ENCODE measurements around the gene IER3.
"Not testable (repeated sequence)": the region's sequence is repeated elsewhere in the genome, so short reads cannot be mapped to it uniquely, and the experiment has no call there.

IER3 gene

GRCh38 chr6:30759575-30760239 lies 15.4 kb upstream of the IER3 start:
- Histone ChIP-seq H3K27me3 (no peaks in the 10 kb centered on the region), H3K9me3 (replicated peaks in 1 of 11) (peaks cover 3 to 15% (median 10%) of the 10 kb centered on the region in 11 experiments; a peak in 16 of 22 replicates), H3K9ac (peak overlapping the region in 2 of 11 experiments; percentile 45 to 53; a peak in 4 of 22 replicates), H3K36me3 (no peaks in the 10 kb centered on the region), H3K4me3 (peak overlapping the region in 1 of 10 experiments; percentile 12; a peak in 1 of 20 replicates), H4K20me1 (no peaks in the 10 kb centered on the region), H3K4me2 (peak overlapping the region in 10 of 11 experiments; percentile 17 to 80 (median 70); a peak in 21 of 22 replicates), H3K4me1 (peaks cover 24 to 93% (median 50%) of the 10 kb centered on the region in 10 experiments), H3K27ac (peak overlapping the region; percentile 41 to 78 (median 67); a peak in 21 of 22 replicates)
- TF ChIP-seq Cebpa-rat (IDR thresholded peaks at IDR 0.05), result peak in 1 of 11 experiments; percentile 34; a peak in 1 of 22 replicates

DNA sequence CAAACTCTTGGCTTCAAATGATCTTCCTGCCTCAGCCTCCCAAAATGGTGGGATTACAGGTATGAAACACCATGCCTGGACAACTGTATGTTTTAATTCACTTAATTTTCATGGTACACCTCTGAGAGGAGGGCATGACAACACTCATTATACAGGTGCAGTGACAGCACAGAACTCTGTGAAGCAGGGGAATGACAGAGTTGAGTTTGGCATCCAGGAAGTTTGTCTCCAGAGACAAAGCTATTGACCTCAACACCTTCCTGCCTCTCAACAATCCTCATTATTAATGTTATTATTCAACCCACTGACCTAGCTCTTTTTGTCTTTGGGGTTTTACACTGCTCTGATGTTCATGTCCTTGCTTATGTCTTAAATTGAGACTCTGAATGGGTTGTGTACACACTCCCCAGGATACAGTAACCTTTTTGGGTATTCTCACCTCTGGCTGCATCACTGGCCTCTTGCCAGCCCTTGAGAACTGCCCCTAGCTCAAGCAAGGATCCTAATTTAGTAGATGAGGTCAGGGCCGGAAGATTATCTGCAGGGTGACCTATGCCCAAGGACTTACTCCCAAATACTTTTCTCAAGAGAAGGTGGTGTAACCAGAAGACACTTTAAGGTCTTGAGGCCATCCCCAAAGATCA lies 13.0 kb upstream of the IER3 start:
- peak overlapping the region in 2 of 11 experiments; percentile 74 to 78; a peak in 4 of 22 replicates for H3K27ac ChIP-seq
- H3K4me2 ChIP-seq, result peak overlapping the region in 8 of 11 experiments; percentile 1 to 76 (median 12); a peak in 9 of 22 replicates
- H3K4me1 ChIP-seq, result peaks cover 27 to 96% (median 48%) of the 10 kb centered on the region in 10 experiments

DNA sequence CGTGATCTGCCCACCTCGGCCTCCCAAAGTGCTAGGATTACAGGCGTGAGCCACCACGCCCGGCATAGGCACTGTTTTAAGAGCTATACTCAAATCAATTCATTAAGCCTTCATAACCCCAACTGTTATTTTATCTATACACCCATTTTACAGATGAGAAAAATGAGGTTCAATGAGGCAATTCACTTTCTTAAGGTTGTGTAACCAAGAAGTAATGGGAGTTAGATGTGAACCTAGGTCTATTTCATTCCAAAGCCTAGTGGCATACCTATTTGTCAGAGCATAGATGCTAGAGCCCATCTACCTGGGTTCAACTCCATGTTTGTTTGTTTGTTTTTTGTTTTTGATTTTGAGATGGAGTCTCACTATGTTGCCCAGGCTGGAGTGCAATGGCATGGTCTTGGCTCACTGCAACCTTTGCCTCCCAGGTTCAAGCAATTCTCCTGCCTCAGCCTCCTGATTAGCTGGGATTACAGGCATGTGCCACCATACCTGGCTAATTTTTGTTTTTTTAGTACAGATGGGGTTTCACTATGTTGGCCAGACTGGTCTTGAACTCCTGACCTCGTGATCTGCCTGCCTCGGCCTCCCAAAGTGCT lies 12.2 kb upstream of the IER3 start:
- H3K27me3 ChIP-seq, H3K4me3 ChIP-seq, H4K20me1 ChIP-seq, H3K9ac ChIP-seq, H3K27ac ChIP-seq, H3K36me3 ChIP-seq: not testable (repeated sequence)
- H3K4me2 ChIP-seq, result peak overlapping the region in 2 of 11 experiments; percentile 62 to 76; a peak in 3 of 22 replicates
- peaks cover 0 to 12% (median 8%) of the 10 kb centered on the region in 11 experiments; a peak in 15 of 22 replicates for H3K9me3 ChIP-seq (replicated peaks in 1 of 11)
- peaks cover 33 to 96% (median 57%) of the 10 kb centered on the region in 10 experiments for H3K4me1 ChIP-seq

More for the DNA sequence above, 13.0 kb upstream of the IER3 start:
- Histone ChIP-seq H3K36me3 (no peaks in the 10 kb centered on the region), H3K9ac (peak overlapping the region in 1 of 11 experiments; percentile 7; a peak in 1 of 22 replicates), H3K4me3 (no peak overlapping the region), H4K20me1 (no peaks in the 10 kb centered on the region), H3K27me3 (no peaks in the 10 kb centered on the region), H3K9me3 (replicated peaks in 1 of 11) (peaks cover 0 to 12% (median 8%) of the 10 kb centered on the region in 11 experiments; a peak in 15 of 22 replicates)
- TF ChIP-seq Cebpa-rat (IDR thresholded peaks at IDR 0.05), result no peak

GRCh38 chr6:30754631-30755030 lies 10.3 kb upstream of the IER3 start:
- Histone ChIP-seq H3K4me2 (peak overlapping the region in 2 of 11 experiments; percentile 53 to 76; a peak in 3 of 22 replicates), H3K4me1 (peaks cover 29 to 96% (median 48%) of the 10 kb centered on the region in 10 experiments), H3K27me3 (no peaks in the 10 kb centered on the region), H3K9ac (no peak overlapping the region), H3K9me3 (replicated peaks in 1 of 11) (peaks cover 0 to 2% (median under 1%) of the 10 kb centered on the region in 11 experiments; a peak in 10 of 22 replicates), H3K27ac (no peak overlapping the region), H3K36me3 (no peaks in the 10 kb centered on the region), H4K20me1 (no peaks in the 10 kb centered on the region), H3K4me3 (no peak overlapping the region)
- TF ChIP-seq Cebpa-rat (IDR thresholded peaks at IDR 0.05), result no peak

DNA sequence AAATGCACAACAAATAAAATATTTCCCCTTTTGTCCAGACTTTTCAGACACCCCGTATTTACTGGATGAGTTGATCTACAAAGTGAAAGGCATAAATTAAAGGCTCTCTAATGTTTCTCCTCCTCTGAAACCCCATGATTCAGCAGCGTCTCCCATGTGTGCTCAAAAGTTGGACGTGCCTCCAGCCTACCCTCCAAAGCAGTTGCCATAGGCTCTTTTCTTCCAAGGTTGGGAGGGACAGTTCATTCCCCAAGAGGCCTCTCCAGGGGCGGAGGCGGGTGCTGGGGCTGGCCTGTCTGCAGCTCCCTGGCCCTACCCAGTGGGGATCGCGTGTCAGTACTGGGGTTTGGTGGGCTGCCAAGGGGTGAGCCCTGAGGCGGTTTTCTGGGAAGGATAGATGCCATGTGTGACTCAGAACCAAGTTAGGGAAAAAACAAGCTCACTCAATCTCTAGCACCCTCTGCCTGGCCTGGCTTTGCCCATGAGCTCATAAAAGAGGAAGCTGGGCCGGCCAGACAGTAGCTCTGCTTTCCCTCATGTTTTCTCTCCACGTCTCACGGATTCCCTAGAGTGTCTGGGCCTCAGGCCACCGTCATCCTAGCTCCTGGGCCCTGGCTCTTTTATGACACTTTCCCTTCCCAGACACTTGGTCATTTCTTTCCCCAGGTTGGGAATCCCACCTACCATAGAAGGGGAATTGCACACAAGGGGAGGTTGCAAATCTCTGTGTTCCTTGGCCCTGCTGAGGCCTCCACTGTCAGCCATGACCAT lies 8.0 kb upstream of the IER3 start:
- peaks cover 19 to 96% (median 51%) of the 10 kb centered on the region in 10 experiments for H3K4me1 ChIP-seq
- H3K9ac ChIP-seq, result peak overlapping the region in 8 of 11 experiments; percentile 19 to 61 (median 31); a peak in 8 of 22 replicates
- H3K4me2 ChIP-seq, result peak overlapping the region; percentile 45 to 87 (median 58)
- no peak overlapping the region for H3K4me3 ChIP-seq
- no peaks in the 10 kb centered on the region for H3K36me3 ChIP-seq
- H3K27ac ChIP-seq, result peak overlapping the region; percentile 16 to 78 (median 64)
- no peaks in the 10 kb centered on the region for H3K9me3 ChIP-seq (replicated peaks in 1 of 11)
- H3K27me3 ChIP-seq, result no peaks in the 10 kb centered on the region
- no peaks in the 10 kb centered on the region for H4K20me1 ChIP-seq
- no peak for TF ChIP-seq Cebpa-rat (IDR thresholded peaks at IDR 0.05)

GRCh38 chr6:30750379-30750668 lies 6.0 kb upstream of the IER3 start:
- Histone ChIP-seq H3K36me3 (no peaks in the 10 kb centered on the region), H3K9me3 (replicated peaks in 1 of 11) (no peaks in the 10 kb centered on the region), H3K4me3 (no peak overlapping the region), H3K9ac (peak overlapping the region in 2 of 11 experiments; percentile 31 to 47; a peak in 2 of 22 replicates), H3K27me3 (no peaks in the 10 kb centered on the region), H3K27ac (peak overlapping the region in 4 of 11 experiments; percentile 2 to 44 (median 18); a peak in 3 of 22 replicates), H3K4me2 (peak overlapping the region in 5 of 11 experiments; percentile 59 to 87 (median 82); a peak in 10 of 22 replicates), H4K20me1 (no peaks in the 10 kb centered on the region), H3K4me1 (peaks cover 20 to 96% (median 56%) of the 10 kb centered on the region in 10 experiments)
- no peak for TF ChIP-seq Cebpa-rat (IDR thresholded peaks at IDR 0.05)

- no peaks in the 10 kb centered on the region for H3K27me3 ChIP-seq
- no peaks in the 10 kb centered on the region for H3K9me3 ChIP-seq (replicated peaks in 1 of 11)
- TF ChIP-seq Cebpa-rat (IDR thresholded peaks at IDR 0.05), result no peak
- no peaks in the 10 kb centered on the region for H4K20me1 ChIP-seq
- peak overlapping the region in 4 of 11 experiments; percentile 5 to 44 (median 24); a peak in 3 of 22 replicates for H3K27ac ChIP-seq
- H3K4me2 ChIP-seq, result peak overlapping the region in 5 of 11 experiments; percentile 59 to 87 (median 82); a peak in 10 of 22 replicates
- H3K36me3 ChIP-seq, result no peaks in the 10 kb centered on the region
- H3K4me3 ChIP-seq, result no peak overlapping the region
- peak overlapping the region in 2 of 11 experiments; percentile 31 to 47; a peak in 2 of 22 replicates for H3K9ac ChIP-seq
- H3K4me1 ChIP-seq, result peaks cover 26 to 96% (median 62%) of the 10 kb centered on the region in 10 experiments
These were observed 5.4 kb upstream of the IER3 start for GRCh38 chr6:30749554-30750378.
